ENCODE results near the gene KIF19. TPM values are rescaled to one million over a fixed set of nuclear protein-coding genes. Genes with fewer than 3 reads are reported as not detected.

KIF19 gene
- total and polyA plus RNA-seq, 10 of the 15 experiments (the other 5 are each of a cell fraction or from before 2014, with no cell fraction given): 0.06 to 0.07 TPM; not detected in 8

DNA sequence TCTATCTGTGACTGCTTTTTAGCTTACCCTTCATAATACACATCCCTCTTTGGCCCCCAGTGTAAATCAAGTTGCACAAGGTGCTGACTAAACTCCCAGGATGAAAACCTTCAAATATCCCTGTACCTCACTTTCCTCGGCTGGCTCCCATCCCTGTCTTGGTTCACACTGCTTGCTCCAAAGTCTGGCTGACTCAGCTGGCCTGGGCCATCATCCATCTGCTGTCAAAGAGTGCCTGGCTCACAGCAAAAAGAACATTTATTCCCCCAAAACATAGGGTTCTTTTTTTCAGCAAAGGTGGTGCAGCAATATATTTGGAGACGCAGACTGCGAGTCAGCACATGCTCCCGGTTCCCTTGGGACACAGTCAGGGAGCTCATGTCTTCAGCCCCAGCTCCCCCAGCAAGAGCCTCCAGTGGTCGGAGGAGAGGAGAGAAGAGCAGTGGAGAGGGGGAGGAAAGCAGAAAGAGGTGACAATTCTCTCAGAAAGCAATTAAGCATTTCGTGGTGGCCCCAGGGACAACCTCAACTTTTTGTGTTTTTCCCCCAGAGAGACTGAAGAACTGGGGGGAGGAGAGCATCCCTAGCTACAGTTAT lies 67.4 kb downstream of the KIF19 start:
- WGBS (ENCODE audit: insufficient coverage, insufficient replicate concordance, low lambda C conversion rate, missing lambda C conversion rate): 17% methylated on average over 6 of the region's 6 CpGs
- H3K4me1 ChIP-seq (ENCODE audit: control insufficient read depth, insufficient read depth, low read length): no peaks in the 10 kb centered on the region
- no peak overlapping the region for H3K4me2 ChIP-seq (ENCODE audit: control insufficient read depth, insufficient read depth)
- ChIA-PET CTCF (interaction anchor here (0.6 to 2.9 kb wide), 9 partner anchors 10 to 1149 kb away, joined by 3 to 14 read pairs (median 4); partner anchors contain the start of gene GPR142), SMC1A (ENCODE audit: uncharacterized antibody, unreplicated experiment) (interaction anchor here (0.7 to 2.2 kb wide), 5 partner anchors 9 to 293 kb away, joined by 3 to 6 read pairs (median 5); no protein-coding TSS in a partner anchor), POLR2A (no interaction called here), RAD21 (ENCODE audit: unreplicated experiment) (interaction anchor here (0.6 to 1.8 kb wide), 6 partner anchors 14 to 305 kb away, joined by 3 to 4 read pairs (median 3); no protein-coding TSS in a partner anchor)
- in situ Hi-C loops (cut with MboI) (no loop called here), intact Hi-C loops (cut with micrococcal nuclease; ENCODE audit: unreplicated experiment) (no loop called here)
- no peaks in the 10 kb centered on the region for H3K36me3 ChIP-seq (ENCODE audit: control insufficient read depth in 2 of 2, insufficient read depth in 2 of 2, low read length in 1 of 2)
- no peak for FAIRE-seq
- no peaks in the 10 kb centered on the region for H4K20me1 ChIP-seq (ENCODE audit: control insufficient read depth, insufficient read depth)
- H3K4me3 ChIP-seq: no peak overlapping the region
- TF ChIP-seq ETV6 (conservative IDR thresholded peaks at IDR 0.05 in 1 of 2, IDR thresholded peaks at IDR 0.05 in 1 of 2; ENCODE audit: borderline replicate concordance in 1 of 2, low read depth in 1 of 2): no peak
- no peak for TF ChIP-seq BCL11A (IDR thresholded peaks at IDR 0.05; ENCODE audit: low read depth, low read length)
- H3K9me3 ChIP-seq (replicated peaks; ENCODE audit: control insufficient read depth, insufficient read depth, low read length): no peaks in the 10 kb centered on the region
- no peak for DNase-seq (ENCODE audit: low read depth, low spot score)
- no peaks in the 10 kb centered on the region; a peak in 1 of 4 replicates for H3K27me3 ChIP-seq (replicated peaks in 1 of 2; ENCODE audit: control insufficient read depth in 2 of 2, insufficient read depth in 2 of 2, low read length in 1 of 2)
- no peak overlapping the region for H3K27ac ChIP-seq (ENCODE audit: control insufficient read depth, insufficient read depth)
- ATAC-seq: no peak
- no peak overlapping the region for H3K9ac ChIP-seq (ENCODE audit: control insufficient read depth, insufficient read depth, low read length)
- BruUV-seq (replicated peaks): no TSS peak
- H2AFZ ChIP-seq (ENCODE audit: control insufficient read depth, low read depth, low read length): no peak overlapping the region
- no peaks in the 10 kb centered on the region for H3K79me2 ChIP-seq (ENCODE audit: control insufficient read depth, insufficient read depth, low read length)

- TF ChIP-seq HDAC2 (IDR thresholded peaks at IDR 0.05) (no peak), DPF2 (IDR thresholded peaks at IDR 0.05) (no peak), CHD4 (IDR thresholded peaks at IDR 0.05) (no peak), ATF3 (IDR thresholded peaks at IDR 0.05; ENCODE audit: borderline replicate concordance, extremely low read depth, low read depth, low read length) (no peak), BHLHE40 (IDR thresholded peaks at IDR 0.05; ENCODE audit: borderline replicate concordance in 1 of 2, low read depth in 2 of 2, low read length in 1 of 2) (0 out of 4 replicates have a peak, but pooled peaks of 1 of the 2 experiments have one; percentile 10)
- RAD21 ChIA-PET (ENCODE audit: unreplicated experiment): interaction anchor here (0.6 to 1.0 kb wide), 2 partner anchors 60 to 304 kb away, joined by 3 read pairs; no protein-coding TSS in a partner anchor
- Histone ChIP-seq H3K27me3 (replicated peaks in 1 of 2; ENCODE audit: control insufficient read depth in 2 of 2, insufficient read depth in 2 of 2, low read length in 1 of 2) (no peaks in the 10 kb centered on the region; a peak in 1 of 4 replicates), H4K20me1 (ENCODE audit: control insufficient read depth, insufficient read depth) (no peaks in the 10 kb centered on the region), H3K79me2 (ENCODE audit: control insufficient read depth, insufficient read depth, low read length) (no peaks in the 10 kb centered on the region), H3K36me3 (ENCODE audit: control insufficient read depth in 2 of 2, insufficient read depth in 2 of 2, low read length in 1 of 2) (no peaks in the 10 kb centered on the region), H3K9ac (ENCODE audit: control insufficient read depth, insufficient read depth, low read length) (no peak overlapping the region), H3K9me3 (replicated peaks; ENCODE audit: control insufficient read depth, insufficient read depth, low read length) (no peaks in the 10 kb centered on the region), H2AFZ (ENCODE audit: control insufficient read depth, low read depth, low read length) (no peak overlapping the region), H3K4me3 (no peak overlapping the region), H3K4me1 (ENCODE audit: control insufficient read depth, insufficient read depth, low read length) (no peaks in the 10 kb centered on the region), H3K4me2 (ENCODE audit: control insufficient read depth, insufficient read depth) (no peak overlapping the region), H3K27ac (ENCODE audit: control insufficient read depth, insufficient read depth) (no peak overlapping the region)
- DNase-seq (ENCODE audit: low read depth, low spot score) (no peak), ATAC-seq (no peak), FAIRE-seq (no peak)
- 34% methylated on average over 12 of the region's 12 CpGs for WGBS (ENCODE audit: insufficient coverage, insufficient replicate concordance, low lambda C conversion rate, missing lambda C conversion rate)
- in situ Hi-C loops (cut with MboI) (no loop called here), intact Hi-C loops (cut with micrococcal nuclease; ENCODE audit: unreplicated experiment) (no loop called here)
- POLR2A ChIA-PET: interaction anchor here (0.6 kb wide), 1 partner anchor 9 kb away, joined by 3 read pairs; no protein-coding TSS in a partner anchor
- CTCF ChIA-PET: interaction anchor here (1.1 to 2.9 kb wide), 5 partner anchors 9 to 63 kb away, joined by 4 to 14 read pairs (median 9); partner anchors contain the start of gene GPR142
- SMC1A ChIA-PET (ENCODE audit: uncharacterized antibody, unreplicated experiment): interaction anchor here (0.7 to 2.2 kb wide), 3 partner anchors 8 to 59 kb away, joined by 3 to 6 read pairs (median 5); no protein-coding TSS in a partner anchor
- BruUV-seq (replicated peaks): no TSS peak
Measured at GRCh38 chr17:74394275-74394950, 68.4 kb downstream of the KIF19 start.
